ENCODE data around the gene FBXL16.

Gene FBXL16

GRCh38 chr16:658679-659571 lies 46.7 kb downstream of the FBXL16 start:
- no peak for DNase-seq

- DNase-seq = no peak
Measured at GRCh38 chr16:657487-657886, 48.1 kb downstream of the FBXL16 start.

GRCh38 chr16:654034-654433 lies 51.6 kb downstream of the FBXL16 start:
- DNase-seq = no peak

- DNase-seq = no peak
Measured at GRCh38 chr16:652454-653305, 52.9 kb downstream of the FBXL16 start.

- DNase-seq = no peak
Measured at GRCh38 chr16:651844-652243, 53.8 kb downstream of the FBXL16 start.

- no peak for DNase-seq
Measured at GRCh38 chr16:649631-650030, 56.0 kb downstream of the FBXL16 start.

GRCh38 chr16:648781-649589 lies 56.6 kb downstream of the FBXL16 start, which contains the start of gene WDR90:
TSS of gene WDR90 (plus strand) at chr16:649365. CDS start at chr16:649417, 52 bp downstream.
- peak; percentile 75 to 95 for DNase-seq

- DNase-seq = peak in 1 of 2 experiments; percentile 46
Measured at GRCh38 chr16:648071-648780, 57.4 kb downstream of the FBXL16 start.

GRCh38 chr16:647173-647902 lies 58.3 kb downstream of the FBXL16 start:
- no peak for DNase-seq

- DNase-seq = no peak
Measured at GRCh38 chr16:646679-647172, 58.9 kb downstream of the FBXL16 start.

- DNase-seq = no peak
Measured at GRCh38 chr16:645852-646678, 59.5 kb downstream of the FBXL16 start.

- DNase-seq = no peak
Measured at GRCh38 chr16:644556-644955, 61.0 kb downstream of the FBXL16 start.

GRCh38 chr16:643050-643368 lies 62.6 kb downstream of the FBXL16 start:
- no peak for DNase-seq
